ENCODE results near the gene DUSP5. TPM values are rescaled to one million over a fixed set of nuclear protein-coding genes. Genes with fewer than 3 reads are reported as not detected.

Gene DUSP5
- total and polyA plus RNA-seq, 2 of the 8 experiments (the other 6 are each of a cell fraction or from before 2014, with no cell fraction given) = 13.6 to 30.3 TPM

GRCh38 chr10:110539091-110539490 is 41.4 kb downstream of the DUSP5 start (continued):
- TF ChIP-seq SIN3A (conservative IDR thresholded peaks at IDR 0.05 in 1 of 2, IDR thresholded peaks at IDR 0.05 in 1 of 2; ENCODE audit: low read depth in 1 of 2, low read length in 2 of 2) = no peak
